Measurements from ENCODE around the gene DUSP10. TPM values are rescaled to one million over a fixed set of nuclear protein-coding genes. Genes with fewer than 3 reads are reported as not detected.

Gene DUSP10
- total and polyA plus RNA-seq, 12 donors: 1.8 to 9.7 (median 3.8) TPM

GRCh38 chr1:221709854-221710253 lies 32.0 kb downstream of the DUSP10 start:
- Histone ChIP-seq H3K27me3 (no peaks in the 10 kb centered on the region), H3K27ac (no peak overlapping the region), H3K9me3 (no peaks in the 10 kb centered on the region), H3K36me3 (peaks cover 0 to 14% (median 0%) of the 10 kb centered on the region in 9 donors), H3K4me1 (peaks cover 0 to 85% (median 5%) of the 10 kb centered on the region in 9 donors), H3K4me3 (no peak overlapping the region)
- DNase-seq (no peak), ATAC-seq (no peak)
- intact Hi-C loops (cut with DNase I): no loop called here
- 80 to 95% methylated on average over 3 of the region's 3 CpGs for WGBS, 2 donors
- TF ChIP-seq CTCF (IDR thresholded peaks at IDR 0.05): no peak

DNA sequence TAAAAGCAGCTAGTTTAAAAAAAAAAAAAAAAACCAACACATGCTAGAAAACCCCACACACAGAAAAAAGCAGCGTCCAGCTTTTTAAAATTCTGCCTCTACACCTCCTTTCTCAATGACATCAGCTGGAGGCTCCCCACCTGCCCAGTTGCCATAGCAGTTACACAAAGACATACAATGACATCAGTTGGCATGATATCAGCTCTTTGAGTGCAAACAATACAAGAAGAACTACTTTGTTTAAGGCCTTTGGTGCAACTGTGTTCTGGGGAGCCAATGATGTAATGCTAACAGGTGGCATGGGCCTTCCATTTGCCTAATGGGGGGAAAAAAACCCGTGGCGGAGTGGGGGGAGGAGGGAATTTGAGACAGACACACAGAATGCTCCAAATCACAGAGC lies 32.9 kb downstream of the DUSP10 start:
- Histone ChIP-seq H3K27me3 (no peaks in the 10 kb centered on the region), H3K27ac (peak overlapping the region in 3 of 10 donors; percentile 31 to 76 (median 42)), H3K9me3 (no peaks in the 10 kb centered on the region), H3K4me1 (peaks cover 0 to 86% (median 5%) of the 10 kb centered on the region in 9 donors), H3K36me3 (peaks cover 0 to 23% (median 0%) of the 10 kb centered on the region in 9 donors), H3K4me3 (no peak overlapping the region)
- 25 to 31% methylated on average over 3 of the region's 3 CpGs for WGBS, 2 donors
- intact Hi-C loops (cut with DNase I): no loop called here
- DNase-seq: peak; percentile 9 to 62
- ATAC-seq: peak; percentile 50 to 88 (median 76)
- TF ChIP-seq CTCF (IDR thresholded peaks at IDR 0.05): no peak

DNA sequence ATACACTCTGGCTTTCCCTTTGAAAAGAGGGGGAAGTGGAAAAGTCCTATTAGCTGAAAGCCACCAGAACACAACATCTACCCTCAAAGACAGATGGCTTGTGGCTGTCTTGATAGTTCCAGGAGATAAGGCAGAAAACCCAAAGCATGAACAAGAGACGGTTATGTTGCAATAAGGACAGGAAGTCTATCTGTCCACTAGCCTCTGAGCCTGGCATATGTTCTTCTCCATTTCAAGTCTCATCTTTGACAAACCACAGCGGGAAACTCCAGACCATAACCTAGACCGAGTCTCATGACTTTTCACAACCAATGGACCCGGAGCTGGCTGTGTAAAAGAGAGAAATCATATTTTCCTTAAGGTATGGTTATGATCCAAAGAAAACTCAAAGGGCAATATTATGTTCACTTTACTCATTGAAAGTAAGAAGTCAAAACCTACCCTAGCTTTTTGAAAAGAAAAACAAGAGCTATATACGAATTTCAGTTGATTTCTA lies 33.8 kb downstream of the DUSP10 start:
- Histone ChIP-seq H3K27ac (peak overlapping the region in 3 of 10 donors; percentile 31 to 76 (median 42)), H3K4me1 (peaks cover 0 to 87% (median 5%) of the 10 kb centered on the region in 9 donors), H3K36me3 (peaks cover 0 to 32% (median 0%) of the 10 kb centered on the region in 9 donors), H3K9me3 (no peaks in the 10 kb centered on the region), H3K27me3 (no peaks in the 10 kb centered on the region), H3K4me3 (no peak overlapping the region)
- DNase-seq (no peak), ATAC-seq (peak; percentile 46 to 69 (median 56))
- WGBS, 2 donors: 73 to 74% methylated on average over 5 of the region's 5 CpGs
- TF ChIP-seq CTCF (IDR thresholded peaks at IDR 0.05): no peak
- intact Hi-C loops (cut with DNase I): no loop called here

DNA sequence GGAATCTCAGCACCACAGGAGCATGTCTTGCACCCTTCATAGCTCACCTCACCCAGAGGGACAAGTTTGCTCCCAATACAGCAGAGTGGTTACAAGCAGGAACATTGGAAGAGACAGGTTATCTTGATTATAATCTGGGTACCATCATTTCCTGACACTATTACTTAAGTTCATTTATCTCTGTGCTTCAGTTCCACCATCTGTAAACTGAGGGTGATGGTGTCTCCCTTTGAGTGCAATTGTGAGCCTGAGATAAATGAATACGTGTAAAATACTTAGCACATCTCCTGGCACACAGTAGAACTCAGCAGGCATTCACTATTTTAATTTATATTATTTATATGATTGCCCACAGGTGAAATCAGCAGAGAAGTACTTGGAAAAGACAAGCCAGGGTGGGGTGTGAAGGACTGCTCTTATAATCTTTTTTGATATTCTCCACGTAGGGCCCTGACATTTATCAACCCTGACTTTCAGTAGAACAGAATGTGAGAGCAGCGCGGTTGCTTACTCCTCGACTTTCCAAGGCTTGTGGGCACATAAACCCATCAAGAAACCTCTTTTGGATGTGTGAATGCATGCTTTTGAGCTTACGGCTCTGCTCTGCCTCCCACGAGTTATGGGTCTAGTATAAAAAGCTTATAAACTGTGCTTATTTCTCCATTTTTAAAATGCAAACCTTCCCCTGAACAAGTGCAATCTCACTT lies 34.9 kb downstream of the DUSP10 start:
- no peak for ATAC-seq
- Histone ChIP-seq H3K36me3 (peaks cover 0 to 42% (median 0%) of the 10 kb centered on the region in 9 donors), H3K27ac (peak overlapping the region in 1 of 10 donors; percentile 76), H3K4me1 (peaks cover 0 to 76% (median 5%) of the 10 kb centered on the region in 9 donors), H3K27me3 (no peaks in the 10 kb centered on the region), H3K9me3 (no peaks in the 10 kb centered on the region), H3K4me3 (no peak overlapping the region)
- no peak for DNase-seq
- WGBS, 2 donors: 75 to 82% methylated on average over 7 of the region's 7 CpGs
- TF ChIP-seq CTCF (IDR thresholded peaks at IDR 0.05): no peak
- intact Hi-C loops (cut with DNase I): no loop called here

Measured in heart right ventricle (tissue), 16 donors.